ENCODE measurements around the gene DCHS1. TPM values are rescaled to one million over a fixed set of nuclear protein-coding genes. Genes with fewer than 3 reads are reported as not detected.

The DCHS1 gene
- total and polyA plus RNA-seq, 9 of the 15 experiments (the other 6 are each of a cell fraction or from before 2014, with no cell fraction given), result 0.04 to 0.49 (median 0.14) TPM; not detected in 2

GRCh38 chr11:6578134-6578533 lies 77.5 kb downstream of the DCHS1 start (continued):
- TF ChIP-seq ATF1 (CRISPR knock-in tag; IDR thresholded peaks at IDR 0.05), result no peak
- no peak for TF ChIP-seq ATF1 (tag; IDR thresholded peaks at IDR 0.05)
- TF ChIP-seq, protein P1, sequence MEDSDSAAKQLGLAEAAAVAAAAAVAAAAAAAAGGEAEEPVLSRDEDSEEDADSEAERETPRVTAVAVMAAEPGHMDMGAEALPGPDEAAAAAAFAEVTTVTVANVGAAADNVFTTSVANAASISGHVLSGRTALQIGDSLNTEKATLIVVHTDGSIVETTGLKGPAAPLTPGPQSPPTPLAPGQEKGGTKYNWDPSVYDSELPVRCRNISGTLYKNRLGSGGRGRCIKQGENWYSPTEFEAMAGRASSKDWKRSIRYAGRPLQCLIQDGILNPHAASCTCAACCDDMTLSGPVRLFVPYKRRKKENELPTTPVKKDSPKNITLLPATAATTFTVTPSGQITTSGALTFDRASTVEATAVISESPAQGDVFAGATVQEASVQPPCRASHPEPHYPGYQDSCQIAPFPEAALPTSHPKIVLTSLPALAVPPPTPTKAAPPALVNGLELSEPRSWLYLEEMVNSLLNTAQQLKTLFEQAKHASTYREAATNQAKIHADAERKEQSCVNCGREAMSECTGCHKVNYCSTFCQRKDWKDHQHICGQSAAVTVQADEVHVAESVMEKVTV (CRISPR knock-in tag; IDR thresholded peaks at IDR 0.05), result no peak
- no peak for TF ChIP-seq MCM7 (IDR thresholded peaks at IDR 0.05)
- TF ChIP-seq, protein P2, sequence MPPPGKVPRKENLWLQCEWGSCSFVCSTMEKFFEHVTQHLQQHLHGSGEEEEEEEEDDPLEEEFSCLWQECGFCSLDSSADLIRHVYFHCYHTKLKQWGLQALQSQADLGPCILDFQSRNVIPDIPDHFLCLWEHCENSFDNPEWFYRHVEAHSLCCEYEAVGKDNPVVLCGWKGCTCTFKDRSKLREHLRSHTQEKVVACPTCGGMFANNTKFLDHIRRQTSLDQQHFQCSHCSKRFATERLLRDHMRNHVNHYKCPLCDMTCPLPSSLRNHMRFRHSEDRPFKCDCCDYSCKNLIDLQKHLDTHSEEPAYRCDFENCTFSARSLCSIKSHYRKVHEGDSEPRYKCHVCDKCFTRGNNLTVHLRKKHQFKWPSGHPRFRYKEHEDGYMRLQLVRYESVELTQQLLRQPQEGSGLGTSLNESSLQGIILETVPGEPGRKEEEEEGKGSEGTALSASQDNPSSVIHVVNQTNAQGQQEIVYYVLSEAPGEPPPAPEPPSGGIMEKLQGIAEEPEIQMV (tag; conservative IDR thresholded peaks at IDR 0.05; ENCODE audit: low read depth), result no peak
- TF ChIP-seq ZBTB17 (CRISPR knock-in tag; IDR thresholded peaks at IDR 0.05), result no peak
- no peak for TF ChIP-seq CAMTA2 (CRISPR knock-in tag; conservative IDR thresholded peaks at IDR 0.05)
- TF ChIP-seq ZNF77 (CRISPR knock-in tag; IDR thresholded peaks at IDR 0.05), result no peak

Measured in K562 (cell line).